Measurements from ENCODE around the gene LENEP. TPM values are rescaled to one million over a fixed set of nuclear protein-coding genes. Genes with fewer than 3 reads are reported as not detected.

The LENEP gene
- total RNA-seq, 1 donor from 2014 or later: 0.87 TPM

DNA sequence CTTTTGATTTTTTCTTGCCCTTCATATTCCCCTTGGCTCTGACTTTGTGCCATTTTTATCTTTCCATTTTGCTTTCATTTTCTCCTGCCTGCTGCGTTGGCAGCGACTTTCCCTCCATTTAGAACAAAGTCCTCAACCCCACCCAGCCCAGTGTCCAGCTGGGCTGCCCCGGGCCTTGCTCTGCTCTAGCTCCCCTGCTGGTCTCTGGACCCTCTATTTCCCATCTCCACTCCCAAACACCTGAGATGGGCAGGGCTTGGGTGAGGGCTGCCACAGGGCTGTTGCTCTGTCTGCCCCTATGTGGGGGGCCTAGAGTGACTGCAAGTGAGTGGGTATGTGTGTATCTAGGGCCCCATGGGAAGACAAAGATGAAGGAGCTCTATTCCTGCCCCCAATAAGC lies 50.4 kb downstream of the LENEP start:
- no peaks in the 10 kb centered on the region for H3K9me3 Mint-ChIP-seq
- no peaks in the 10 kb centered on the region for H3K4me1 Mint-ChIP-seq
- DNase-seq (ENCODE audit: low spot score in 2 of 2, unreplicated experiment in 2 of 2): no peak
- H3K27me3 Mint-ChIP-seq (ENCODE audit: low read depth): no peaks in the 10 kb centered on the region
- H3K27ac Mint-ChIP-seq: no peak overlapping the region
- TF ChIP-seq, protein P1, sequence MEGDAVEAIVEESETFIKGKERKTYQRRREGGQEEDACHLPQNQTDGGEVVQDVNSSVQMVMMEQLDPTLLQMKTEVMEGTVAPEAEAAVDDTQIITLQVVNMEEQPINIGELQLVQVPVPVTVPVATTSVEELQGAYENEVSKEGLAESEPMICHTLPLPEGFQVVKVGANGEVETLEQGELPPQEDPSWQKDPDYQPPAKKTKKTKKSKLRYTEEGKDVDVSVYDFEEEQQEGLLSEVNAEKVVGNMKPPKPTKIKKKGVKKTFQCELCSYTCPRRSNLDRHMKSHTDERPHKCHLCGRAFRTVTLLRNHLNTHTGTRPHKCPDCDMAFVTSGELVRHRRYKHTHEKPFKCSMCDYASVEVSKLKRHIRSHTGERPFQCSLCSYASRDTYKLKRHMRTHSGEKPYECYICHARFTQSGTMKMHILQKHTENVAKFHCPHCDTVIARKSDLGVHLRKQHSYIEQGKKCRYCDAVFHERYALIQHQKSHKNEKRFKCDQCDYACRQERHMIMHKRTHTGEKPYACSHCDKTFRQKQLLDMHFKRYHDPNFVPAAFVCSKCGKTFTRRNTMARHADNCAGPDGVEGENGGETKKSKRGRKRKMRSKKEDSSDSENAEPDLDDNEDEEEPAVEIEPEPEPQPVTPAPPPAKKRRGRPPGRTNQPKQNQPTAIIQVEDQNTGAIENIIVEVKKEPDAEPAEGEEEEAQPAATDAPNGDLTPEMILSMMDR (IDR thresholded peaks at IDR 0.05; ENCODE audit: unreplicated experiment): no peak
- H3K36me3 Mint-ChIP-seq: no peaks in the 10 kb centered on the region
- no peak overlapping the region for H3K4me3 Mint-ChIP-seq

Small RNAs within 50 kb of the gene (microRNA-seq; reads per million reads assigned to microRNA genes)
- not detected for gene MIR4258

Other genes with a start within 250 kb of the LENEP start
- 1.2 to 1.5 TPM (median 1.3 TPM) in 3 replicates for gene KCNN3, start 123.3 kb upstream of the LENEP start, total RNA-seq
- gene PMVK, start 56.9 kb upstream of the LENEP start, total RNA-seq: 19.7 to 21.2 TPM (median 20.5 TPM) in 3 replicates
- 53.8 to 56.2 TPM (median 56.2 TPM) in 3 replicates for gene PBXIP1, start 37.5 kb upstream of the LENEP start, total RNA-seq
- gene PYGO2, start 31.8 kb upstream of the LENEP start, total RNA-seq: 43.8 to 47.3 TPM (median 44.6 TPM) in 3 replicates
- gene SHC1, start 22.8 kb upstream of the LENEP start, total RNA-seq: 115 to 132 TPM (median 117 TPM) in 3 replicates
- 64.0 to 70.9 TPM (median 68.2 TPM) in 3 replicates for gene CKS1B, start 18.9 kb upstream of the LENEP start, total RNA-seq
- gene FLAD1, start 10.2 kb upstream of the LENEP start, total RNA-seq: 46.8 to 49.6 TPM (median 48.3 TPM) in 3 replicates
- 19.9 to 21.7 TPM (median 21.7 TPM) in 3 replicates for gene ZBTB7B, start 9.2 kb downstream of the LENEP start, total RNA-seq
- gene DCST2, start 40.2 kb downstream of the LENEP start, total RNA-seq: 1.8 to 2.9 TPM (median 1.9 TPM) in 3 replicates
- gene DCST1, start 40.2 kb downstream of the LENEP start, total RNA-seq: 0.58 TPM in 1 of 3 replicates, not detected in the others
- 32.7 to 36.1 TPM (median 36.1 TPM) in 3 replicates for gene ADAM15, start 57.7 kb downstream of the LENEP start, total RNA-seq
- 30.8 to 31.2 TPM (median 30.9 TPM) in 3 replicates for gene EFNA4, start 70.2 kb downstream of the LENEP start, total RNA-seq
- gene EFNA3, start 85.3 kb downstream of the LENEP start, total RNA-seq: 14.6 to 17.8 TPM (median 15.4 TPM) in 3 replicates
- gene EFNA1, start 134.3 kb downstream of the LENEP start, total RNA-seq: 92.4 to 94.8 TPM (median 93.1 TPM) in 3 replicates
- gene SLC50A1, start 142.3 kb downstream of the LENEP start, total RNA-seq: 25.6 to 33.5 TPM (median 25.9 TPM) in 3 replicates
- gene DPM3, start 146.9 kb downstream of the LENEP start, total RNA-seq: 49.7 to 60.9 TPM (median 54.1 TPM) in 3 replicates
- gene KRTCAP2, start 179.7 kb downstream of the LENEP start, total RNA-seq: 120 to 143 TPM (median 123 TPM) in 3 replicates
- gene TRIM46, start 180.3 kb downstream of the LENEP start, total RNA-seq: 5.7 to 6.6 TPM (median 6.3 TPM) in 3 replicates
- 53.1 to 57.9 TPM (median 54.0 TPM) in 3 replicates for gene THBS3, start 214.3 kb downstream of the LENEP start, total RNA-seq
- 33.9 to 35.7 TPM (median 33.9 TPM) in 3 replicates for gene MTX1, start 215.1 kb downstream of the LENEP start, total RNA-seq

Measured in mesothelial cell of epicardium (in vitro differentiated cells).